Iris pigment epithelial cell (primary cell): ENCODE measurements around the gene SULT6B1.
A peak's percentile ranks its signal among the peaks of the same experiment; 100 is the strongest.
"Not testable (repeated sequence)": the region's sequence is repeated elsewhere in the genome, so short reads cannot be mapped to it uniquely, and the experiment has no call there.

ENCODE experiments used
- DNase-seq: peaks from one replicate; pipeline ENCODE4 v3.0.0-alpha.2; 2011; ENCODE audit warnings: low read depth

The SULT6B1 gene

GRCh38 chr2:37195862-37196319 is 7.4 kb upstream of the SULT6B1 start:
- DNase-seq: not testable (repeated sequence)

- DNase-seq: no peak
Observed at GRCh38 chr2:37192551-37192950, 4.1 kb upstream of the SULT6B1 start.

GRCh38 chr2:37191747-37192146 is 3.3 kb upstream of the SULT6B1 start:
- DNase-seq: no peak

GRCh38 chr2:37191253-37191652 is 2.8 kb upstream of the SULT6B1 start:
- no peak for DNase-seq

- DNase-seq: no peak
Observed at GRCh38 chr2:37190290-37190689, 1.8 kb upstream of the SULT6B1 start.

GRCh38 chr2:37189452-37190153 is 1.1 kb upstream of the SULT6B1 start:
- DNase-seq: peak; percentile 97

GRCh38 chr2:37181726-37182684 is 6.5 kb downstream of the SULT6B1 start:
- peak; percentile 76 for DNase-seq

GRCh38 chr2:37180640-37181039 is 7.8 kb downstream of the SULT6B1 start:
- no peak for DNase-seq

- DNase-seq: no peak
Observed at GRCh38 chr2:37180006-37180639, 8.3 kb downstream of the SULT6B1 start.

- DNase-seq: no peak
Observed at GRCh38 chr2:37173741-37174140, 14.7 kb downstream of the SULT6B1 start.

- no peak for DNase-seq
Observed at GRCh38 chr2:37171624-37171950, 16.9 kb downstream of the SULT6B1 start.

- DNase-seq: peak; percentile 53
Observed at GRCh38 chr2:37168217-37168981, 20.1 kb downstream of the SULT6B1 start.

- DNase-seq: peak; percentile 55
Observed at GRCh38 chr2:37167636-37168180, 20.8 kb downstream of the SULT6B1 start.

GRCh38 chr2:37164757-37165156 is 23.7 kb downstream of the SULT6B1 start:
- no peak for DNase-seq

- peak; percentile 87 for DNase-seq
Observed at GRCh38 chr2:37156857-37157714, 31.4 kb downstream of the SULT6B1 start, which contains the start of gene EIF2AK2. TSS of gene EIF2AK2 (minus strand) at chr2:37156980. CDS start at chr2:37147806, 9,174 bp downstream.

GRCh38 chr2:37156071-37156856 is 32.2 kb downstream of the SULT6B1 start:
- peak; percentile 62 for DNase-seq

GRCh38 chr2:37154785-37155184 is 33.7 kb downstream of the SULT6B1 start:
- no peak for DNase-seq

GRCh38 chr2:37153224-37153623 is 35.2 kb downstream of the SULT6B1 start:
- DNase-seq: no peak

GRCh38 chr2:37149626-37150322 is 38.7 kb downstream of the SULT6B1 start:
- no peak for DNase-seq
